Tibial nerve (tissue), 4 donors: ENCODE measurements around the gene TSGA10.

Source experiments
- EP300 ChIP-seq, 2 donors: sonication (generic); formaldehyde crosslinking; IDR thresholded peaks; one replicate each; pipeline ENCODE4 v1.6.1; 2017; ENCODE audit warnings: antibody characterized with exemption in 2 of 2, mild to moderate bottlenecking in 1 of 2
- POLR2A ChIP-seq, 2 donors: fragments of 450-650 bp; IDR thresholded peaks; one replicate each; pipeline ENCODE4 v1.6.1; 2017; ENCODE audit warnings: antibody characterized with exemption in 2 of 2, mild to moderate bottlenecking in 2 of 2, moderate library complexity in 2 of 2
- TF ChIP-seq, protein P1 (sequence below), 5 experiments: fragments of 200-600 bp in 3 of 5; fragments of 450-650 bp in 2 of 5; sonication (generic) in 3 of 5; IDR thresholded peaks; one replicate each; pipeline ENCODE4 v1.5.1; 2016 to 2019; ENCODE audit warnings: antibody characterized with exemption in 5 of 5, mild to moderate bottlenecking in 3 of 5, moderate library complexity in 2 of 5

DNA sequence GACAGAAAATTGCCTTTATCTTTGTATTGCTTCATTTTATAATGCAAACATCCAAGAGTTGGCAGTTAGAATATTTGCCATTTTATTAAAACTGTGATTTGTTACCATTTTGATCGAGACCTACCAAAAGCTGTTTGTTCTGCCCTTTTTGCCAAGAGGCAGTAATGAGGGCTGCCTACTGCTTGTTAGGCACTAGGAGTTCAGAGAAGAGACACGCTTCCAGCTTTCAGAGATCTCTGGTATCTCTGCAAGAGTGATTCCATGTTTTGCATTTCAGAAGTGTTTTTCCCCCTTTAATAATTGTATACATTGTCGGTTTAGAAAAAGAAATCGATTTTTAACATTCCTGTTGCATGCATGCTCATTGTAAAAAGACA is 26.9 kb upstream of the TSGA10 start:
- no peak for TF ChIP-seq EP300 (IDR thresholded peaks at IDR 0.05)
- TF ChIP-seq POLR2A (IDR thresholded peaks at IDR 0.05), result no peak
- TF ChIP-seq, protein P1, sequence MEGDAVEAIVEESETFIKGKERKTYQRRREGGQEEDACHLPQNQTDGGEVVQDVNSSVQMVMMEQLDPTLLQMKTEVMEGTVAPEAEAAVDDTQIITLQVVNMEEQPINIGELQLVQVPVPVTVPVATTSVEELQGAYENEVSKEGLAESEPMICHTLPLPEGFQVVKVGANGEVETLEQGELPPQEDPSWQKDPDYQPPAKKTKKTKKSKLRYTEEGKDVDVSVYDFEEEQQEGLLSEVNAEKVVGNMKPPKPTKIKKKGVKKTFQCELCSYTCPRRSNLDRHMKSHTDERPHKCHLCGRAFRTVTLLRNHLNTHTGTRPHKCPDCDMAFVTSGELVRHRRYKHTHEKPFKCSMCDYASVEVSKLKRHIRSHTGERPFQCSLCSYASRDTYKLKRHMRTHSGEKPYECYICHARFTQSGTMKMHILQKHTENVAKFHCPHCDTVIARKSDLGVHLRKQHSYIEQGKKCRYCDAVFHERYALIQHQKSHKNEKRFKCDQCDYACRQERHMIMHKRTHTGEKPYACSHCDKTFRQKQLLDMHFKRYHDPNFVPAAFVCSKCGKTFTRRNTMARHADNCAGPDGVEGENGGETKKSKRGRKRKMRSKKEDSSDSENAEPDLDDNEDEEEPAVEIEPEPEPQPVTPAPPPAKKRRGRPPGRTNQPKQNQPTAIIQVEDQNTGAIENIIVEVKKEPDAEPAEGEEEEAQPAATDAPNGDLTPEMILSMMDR (IDR thresholded peaks at IDR 0.05), result no peak
